Stimulated activated naive CD4-positive, alpha-beta T cell treated with Interleukin-2 at 50 U/mL for 16 hours (primary cell): Measurements from ENCODE around the gene ARPC5L.

Source experiments
- DNase-seq: peaks from one replicate; lab custom pipeline; 2025; lab: John Stamatoyannopoulos, UW

The ARPC5L gene

DNA sequence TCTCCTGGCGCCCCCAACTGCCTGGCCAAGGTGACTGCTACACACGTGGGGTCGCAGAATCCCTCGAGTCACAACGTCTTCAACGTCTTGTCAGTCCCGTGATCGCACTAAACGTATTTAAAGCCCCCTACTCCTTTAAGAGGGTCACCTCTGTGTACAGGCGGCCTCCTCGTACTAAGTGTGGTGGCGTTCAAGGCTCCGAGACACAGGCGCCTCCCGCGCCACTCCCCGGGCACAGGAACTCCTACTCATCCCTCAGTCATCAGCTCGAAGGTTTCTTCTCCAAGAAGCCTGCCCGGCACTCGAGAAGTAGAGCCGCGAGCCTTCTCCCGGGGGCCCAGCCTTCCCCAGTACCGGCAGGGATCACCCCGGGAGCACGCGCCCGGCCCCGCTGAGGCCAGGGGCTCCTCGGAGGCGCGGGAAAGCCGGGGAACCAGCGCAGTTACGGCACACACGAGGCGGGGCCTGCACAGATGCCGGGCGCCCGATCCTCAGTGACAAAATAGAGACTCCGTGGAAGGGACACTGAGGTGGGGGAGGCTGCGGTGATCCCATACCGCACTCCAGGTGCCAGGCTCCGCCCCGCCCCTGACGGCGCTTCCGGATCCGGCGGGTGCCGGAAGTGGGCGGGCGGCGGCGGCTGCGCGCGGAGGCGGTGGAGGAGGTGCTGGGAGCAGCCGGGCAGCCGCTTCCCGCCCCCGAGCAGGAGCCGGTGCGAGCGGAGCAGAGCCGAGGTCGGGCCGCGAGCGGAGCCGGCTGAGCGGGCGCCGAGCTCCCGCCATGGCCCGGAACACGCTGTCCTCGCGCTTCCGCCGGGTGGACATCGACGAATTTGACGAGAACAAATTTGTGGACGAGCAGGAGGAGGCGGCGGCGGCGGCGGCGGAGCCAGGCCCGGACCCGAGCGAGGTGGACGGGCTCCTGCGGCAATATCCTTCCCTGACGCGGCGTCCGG lies 6.9 kb downstream of the ARPC5L start:
- DNase-seq, result peak; percentile 88

DNA sequence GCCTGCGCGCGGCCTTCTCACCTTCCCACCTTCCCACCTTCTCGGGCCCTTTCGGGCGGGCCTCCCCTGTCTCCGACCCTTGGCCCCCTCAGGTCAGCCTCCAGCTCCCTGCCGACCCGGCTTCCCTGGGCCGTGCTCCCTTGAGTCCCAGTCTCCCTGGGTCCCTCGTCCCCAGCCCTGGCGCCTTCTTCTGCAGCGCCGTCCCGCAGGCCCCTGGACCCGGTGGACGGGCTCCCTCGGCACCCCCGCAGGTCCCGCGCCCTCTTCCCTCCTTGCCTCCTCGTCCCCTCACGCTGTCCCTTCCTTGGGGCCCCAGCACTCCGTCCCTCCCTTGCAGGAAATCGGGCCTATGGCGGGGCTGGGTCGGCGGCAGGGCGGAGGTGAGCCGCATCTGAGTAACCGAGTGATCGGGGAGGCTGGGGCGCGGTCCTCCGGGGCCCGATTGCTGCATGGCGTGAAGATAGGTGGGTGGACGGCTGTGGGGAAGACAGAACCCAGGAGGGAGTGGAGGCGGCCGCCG lies 7.6 kb downstream of the ARPC5L start:
- peak; percentile 65 for DNase-seq

GRCh38 chr9:124869986-124870560 lies 8.1 kb downstream of the ARPC5L start:
- peak; percentile 87 for DNase-seq

- DNase-seq, result no peak
Measured at GRCh38 chr9:124870723-124871122, 8.8 kb downstream of the ARPC5L start.

GRCh38 chr9:124871156-124871561 lies 9.2 kb downstream of the ARPC5L start:
- DNase-seq, result no peak

GRCh38 chr9:124873664-124874063 lies 11.7 kb downstream of the ARPC5L start:
- DNase-seq, result no peak

DNA sequence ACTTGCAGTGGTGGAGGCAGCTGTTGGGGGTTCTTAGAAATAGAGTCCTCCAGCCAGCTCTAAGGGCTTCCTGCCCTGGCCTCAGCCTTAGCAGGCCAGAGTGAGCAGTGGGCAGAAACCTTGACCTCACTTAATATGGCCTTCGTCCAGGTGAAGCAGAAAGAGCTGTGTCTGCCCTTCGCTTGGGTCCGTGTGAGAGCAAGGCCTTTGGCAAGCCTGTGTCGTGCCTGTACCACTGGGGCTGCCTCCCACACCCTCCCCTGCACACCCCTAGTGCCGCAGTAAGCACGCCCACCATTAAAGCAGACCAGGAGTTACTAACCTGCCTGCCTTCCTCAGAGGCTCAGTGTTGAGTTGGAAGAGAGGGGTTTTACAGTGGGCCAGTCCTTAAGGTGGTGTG lies 13.6 kb downstream of the ARPC5L start:
- no peak for DNase-seq

GRCh38 chr9:124877021-124877782 lies 15.3 kb downstream of the ARPC5L start:
- no peak for DNase-seq

GRCh38 chr9:124878021-124878420 lies 16.1 kb downstream of the ARPC5L start:
- no peak for DNase-seq

GRCh38 chr9:124878518-124878917 lies 16.6 kb downstream of the ARPC5L start:
- DNase-seq, result no peak

DNA sequence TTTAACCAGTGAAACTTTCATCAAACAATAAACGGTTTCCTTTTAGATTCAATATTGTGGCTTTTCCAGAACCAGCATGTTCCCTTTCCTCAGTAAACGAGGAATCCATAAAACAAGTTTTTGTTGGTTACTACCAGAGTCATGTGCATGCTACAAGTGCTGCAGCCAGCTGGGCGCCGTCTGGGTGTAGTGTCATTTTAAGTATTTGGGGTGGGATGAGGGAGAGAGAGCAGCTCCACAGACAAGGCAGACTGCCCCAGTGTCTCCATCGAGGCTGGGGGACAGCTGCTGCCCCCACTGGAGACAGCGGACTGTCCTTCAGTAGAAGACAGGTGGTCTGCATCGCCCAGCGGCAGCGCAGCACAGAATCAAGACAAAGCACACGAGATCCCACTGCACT lies 17.3 kb downstream of the ARPC5L start:
- DNase-seq, result no peak

DNA sequence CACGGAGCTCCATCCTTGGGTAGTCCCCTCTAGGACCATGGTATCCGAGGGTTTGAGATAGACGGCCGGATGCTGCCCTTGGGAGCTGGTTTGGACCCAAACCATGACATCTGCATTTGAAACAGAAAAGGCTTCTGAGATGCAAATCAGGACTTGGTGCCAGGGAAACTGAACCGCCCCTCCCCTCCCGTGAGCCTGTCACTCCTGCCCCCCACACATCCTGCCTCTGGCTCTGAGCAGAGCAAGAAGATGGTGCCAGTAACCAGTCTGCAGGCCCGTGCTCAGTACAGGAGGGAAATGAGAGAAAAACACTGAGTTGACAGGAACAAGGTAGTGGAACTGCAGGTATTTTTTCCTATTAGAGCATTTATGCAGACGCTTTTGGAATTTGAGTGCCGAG lies 18.6 kb downstream of the ARPC5L start:
- no peak for DNase-seq

DNA sequence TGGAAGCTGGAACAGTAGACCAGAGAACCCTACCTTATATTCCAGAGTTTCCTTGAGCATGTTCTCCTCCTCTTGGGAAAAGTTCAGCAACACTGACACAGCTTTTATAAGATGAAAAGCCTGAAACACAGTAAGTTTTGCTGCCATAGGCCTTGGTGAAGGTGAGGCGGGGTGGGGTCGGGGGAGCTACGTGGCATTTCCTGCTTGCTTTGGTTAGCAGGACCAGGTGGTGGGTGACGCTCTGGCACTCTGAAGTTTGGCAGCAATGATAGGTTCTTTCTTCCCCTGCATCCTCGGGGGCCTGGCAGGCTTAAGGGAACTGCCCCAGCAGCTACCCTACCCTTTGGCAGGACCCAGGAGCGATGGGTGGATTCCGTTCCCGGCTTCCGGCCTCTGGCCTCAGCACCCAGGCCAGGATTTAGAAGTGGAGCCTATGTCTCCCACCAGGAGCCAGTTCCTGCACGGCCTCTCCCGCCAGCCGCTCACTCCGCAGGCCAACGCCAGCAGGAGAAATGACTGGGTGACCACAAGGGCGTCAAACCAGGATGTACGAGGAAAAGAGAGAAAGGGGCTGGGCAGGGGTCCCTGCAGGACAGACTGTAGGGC lies 19.3 kb downstream of the ARPC5L start:
- no peak for DNase-seq

DNA sequence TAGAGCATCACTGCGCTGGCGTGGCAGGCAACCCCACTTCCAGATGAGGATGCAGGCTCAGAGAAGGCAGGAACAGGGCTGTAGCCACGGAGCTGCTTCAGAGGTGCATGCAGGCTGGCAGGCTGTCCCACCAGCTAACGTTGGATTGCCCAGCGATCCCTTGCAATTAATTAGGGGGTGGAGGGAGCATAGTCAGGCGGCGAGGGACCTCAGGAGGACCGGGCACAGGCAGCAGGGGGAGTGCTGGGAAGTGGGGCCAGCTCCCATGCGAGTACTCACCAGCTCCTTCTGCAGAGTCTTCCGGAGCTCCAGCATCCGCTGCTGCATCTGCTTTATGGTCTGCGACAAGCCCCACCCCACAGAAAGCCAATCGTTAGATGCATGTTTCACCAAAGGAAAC lies 20.3 kb downstream of the ARPC5L start:
- DNase-seq, result no peak

- DNase-seq, result no peak
Measured at GRCh38 chr9:124884376-124884775, 22.4 kb downstream of the ARPC5L start.

GRCh38 chr9:124885551-124885950 lies 23.6 kb downstream of the ARPC5L start:
- DNase-seq, result no peak

- no peak for DNase-seq
Measured at GRCh38 chr9:124886461-124886860, 24.5 kb downstream of the ARPC5L start.

- no peak for DNase-seq
Measured at GRCh38 chr9:124886866-124887492, 25.0 kb downstream of the ARPC5L start.

GRCh38 chr9:124887832-124888231 lies 25.9 kb downstream of the ARPC5L start:
- DNase-seq, result no peak

- no peak for DNase-seq
Measured at GRCh38 chr9:124889006-124889405, 27.1 kb downstream of the ARPC5L start.

GRCh38 chr9:124890179-124890578 lies 28.2 kb downstream of the ARPC5L start:
- DNase-seq, result no peak
